WTC11 (cell line): ENCODE results near the gene ZPLD1.

ENCODE experiments used
- CREB1 ChIP-seq: sonication (generic); formaldehyde crosslinking; IDR thresholded peaks from 2 replicates; pipeline ENCODE4 v1.8.0; 2023; ENCODE audit warnings: mild to moderate bottlenecking, missing genetic modification reagents
- CTCF ChIP-seq: fragments of 200-600 bp; IDR thresholded peaks from 2 replicates; pipeline ENCODE4 v1.8.0; 2022; ENCODE audit warnings: antibody characterized with exemption
- GABPB1 ChIP-seq: sonication (generic); formaldehyde crosslinking; IDR thresholded peaks from 2 replicates; pipeline ENCODE4 v1.8.1; 2023; ENCODE audit warnings: mild to moderate bottlenecking, missing genetic modification reagents
- SP1 ChIP-seq: sonication (generic); formaldehyde crosslinking; conservative IDR thresholded peaks from 2 replicates; pipeline ENCODE4 v1.8.1; 2022; ENCODE audit warnings: missing genetic modification reagents
- TCF7 ChIP-seq: sonication (generic); formaldehyde crosslinking; IDR thresholded peaks from 2 replicates; pipeline ENCODE4 v1.8.0; 2022; ENCODE audit warnings: mild to moderate bottlenecking, low read depth, missing genetic modification reagents, moderate library complexity
- TP53 ChIP-seq: sonication (generic); formaldehyde crosslinking; IDR thresholded peaks from 2 replicates; pipeline ENCODE4 v1.8.1; 2023; ENCODE audit warnings: mild to moderate bottlenecking, missing genetic modification reagents
- ZNF263 ChIP-seq: sonication (generic); formaldehyde crosslinking; IDR thresholded peaks from 2 replicates; pipeline ENCODE4 v1.8.1; 2022; ENCODE audit warnings: low read depth, mild to moderate bottlenecking, moderate library complexity, missing genetic modification reagents
- TF ChIP-seq, protein P1 (sequence below): sonication (generic); formaldehyde crosslinking; conservative IDR thresholded peaks from 2 replicates; pipeline ENCODE4 v1.8.1; 2022; ENCODE audit warnings: mild to moderate bottlenecking, missing genetic modification reagents

DNA sequence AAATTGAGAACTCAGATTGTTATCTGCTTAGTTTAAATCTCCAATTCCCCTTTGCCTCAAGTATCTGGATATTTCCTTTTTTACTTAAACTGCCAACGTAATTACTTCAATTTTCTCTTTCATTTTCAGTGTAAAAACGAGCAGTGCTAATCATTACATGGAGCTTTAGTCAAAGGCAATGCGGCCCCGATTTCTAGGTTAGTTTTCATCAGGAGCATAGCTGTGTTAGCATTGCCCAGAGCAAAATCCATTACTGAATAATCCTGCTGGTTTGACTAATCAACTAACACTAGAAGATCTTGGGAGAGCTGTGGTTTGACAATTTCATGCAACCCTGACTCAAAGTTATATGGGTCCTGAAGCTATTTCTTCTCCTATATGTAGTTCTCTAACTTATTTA is 46.2 kb downstream of the ZPLD1 start:
- no peak for TF ChIP-seq CTCF
- no peak for TF ChIP-seq SP1 (CRISPR knock-in tag)
- no peak for TF ChIP-seq ZNF263 (CRISPR knock-in tag)
- no peak for TF ChIP-seq GABPB1 (CRISPR knock-in tag)
- TF ChIP-seq, protein P1, sequence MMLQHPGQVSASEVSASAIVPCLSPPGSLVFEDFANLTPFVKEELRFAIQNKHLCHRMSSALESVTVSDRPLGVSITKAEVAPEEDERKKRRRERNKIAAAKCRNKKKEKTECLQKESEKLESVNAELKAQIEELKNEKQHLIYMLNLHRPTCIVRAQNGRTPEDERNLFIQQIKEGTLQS (CRISPR knock-in tag) = no peak
- no peak for TF ChIP-seq TP53 (CRISPR knock-in tag)
- no peak for TF ChIP-seq TCF7 (CRISPR knock-in tag)
- no peak for TF ChIP-seq CREB1 (CRISPR knock-in tag)
